KOPT-K1 (cell line): Measurements from ENCODE around the gene PPP1R13B.

Source experiments
- H3K27ac ChIP-seq: fragments of 200-600 bp; sonication (generic); 2 replicates; pipeline ENCODE4 v1.5.1; 2016; ENCODE audit warnings: antibody characterized with exemption, mild to moderate bottlenecking, low read depth, low read length; ENCODE audit not compliant: poor library complexity, severe bottlenecking
- H3K36me3 ChIP-seq: fragments of 200-600 bp; sonication (generic); 2 replicates; pipeline ENCODE4 v1.5.1; 2017; ENCODE audit warnings: antibody characterized with exemption, mild to moderate bottlenecking, low read length, moderate library complexity; ENCODE audit not compliant: insufficient read depth
- H3K9me3 ChIP-seq: fragments of 200-600 bp; sonication (generic); 2 replicates; pipeline ENCODE4 v1.5.1; 2017; ENCODE audit warnings: antibody characterized with exemption, low read length, mild to moderate bottlenecking; ENCODE audit not compliant: insufficient read depth, poor library complexity, severe bottlenecking

Gene PPP1R13B

DNA sequence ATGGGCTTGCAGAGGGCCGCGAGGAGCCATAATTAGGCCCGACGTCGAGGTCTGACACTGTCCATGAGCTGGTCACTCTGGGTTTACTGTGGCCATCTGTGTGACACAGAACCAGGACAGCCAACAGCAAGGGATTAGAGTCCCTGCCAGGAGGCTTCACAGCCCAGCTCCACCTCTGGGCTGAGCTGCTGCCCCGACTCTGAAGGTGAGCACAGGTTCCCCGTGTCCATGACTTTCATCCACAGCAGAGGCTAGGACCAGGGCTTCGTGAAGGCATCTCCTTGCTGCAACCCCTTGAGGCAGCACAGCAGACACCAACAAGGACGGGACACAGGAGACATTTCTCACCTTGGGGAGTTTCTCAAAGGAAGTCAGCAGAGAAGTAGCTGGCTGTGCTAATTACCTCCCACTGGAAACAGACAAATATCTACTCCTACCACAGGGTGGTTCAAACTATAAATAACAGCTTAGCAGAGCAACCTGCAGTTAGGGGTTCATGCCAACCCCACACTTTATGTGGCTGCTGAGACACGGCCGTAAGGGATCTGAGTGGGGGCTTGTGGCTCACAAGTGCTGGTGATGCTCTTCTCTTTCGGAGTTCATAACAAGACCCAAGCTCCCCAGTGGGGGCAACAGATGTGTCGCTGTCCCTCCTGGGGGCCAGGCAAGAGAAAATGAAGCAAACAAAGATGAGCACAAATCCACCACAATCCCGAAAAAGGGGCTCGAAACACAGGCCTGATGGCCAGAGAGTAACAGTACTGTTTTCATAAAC is 102.6 kb downstream of the PPP1R13B start:
- Histone ChIP-seq H3K27ac (no peak overlapping the region), H3K36me3 (no peaks in the 10 kb centered on the region), H3K9me3 (no peaks in the 10 kb centered on the region)

DNA sequence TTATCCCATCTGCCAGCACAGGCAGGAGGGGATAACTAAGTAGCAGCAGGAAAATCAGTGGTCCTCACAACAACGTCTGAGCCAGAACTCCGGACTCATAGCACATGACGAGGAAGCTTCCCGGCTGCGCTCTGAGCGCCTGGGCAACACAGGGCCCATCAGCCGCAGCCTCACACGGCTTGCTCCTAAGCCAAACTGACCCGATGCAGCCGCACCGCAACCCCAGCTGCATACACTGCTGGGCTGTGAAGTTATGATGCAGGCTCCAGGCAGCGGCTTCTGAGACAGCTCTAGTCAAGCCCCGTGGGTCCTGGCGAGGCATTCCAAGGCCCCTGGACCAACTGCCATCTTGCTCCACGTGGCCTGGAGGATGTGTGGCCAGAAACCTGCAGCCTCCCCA is 103.7 kb downstream of the PPP1R13B start:
- H3K9me3 ChIP-seq: no peaks in the 10 kb centered on the region
- no peak overlapping the region for H3K27ac ChIP-seq
- H3K36me3 ChIP-seq: no peaks in the 10 kb centered on the region

DNA sequence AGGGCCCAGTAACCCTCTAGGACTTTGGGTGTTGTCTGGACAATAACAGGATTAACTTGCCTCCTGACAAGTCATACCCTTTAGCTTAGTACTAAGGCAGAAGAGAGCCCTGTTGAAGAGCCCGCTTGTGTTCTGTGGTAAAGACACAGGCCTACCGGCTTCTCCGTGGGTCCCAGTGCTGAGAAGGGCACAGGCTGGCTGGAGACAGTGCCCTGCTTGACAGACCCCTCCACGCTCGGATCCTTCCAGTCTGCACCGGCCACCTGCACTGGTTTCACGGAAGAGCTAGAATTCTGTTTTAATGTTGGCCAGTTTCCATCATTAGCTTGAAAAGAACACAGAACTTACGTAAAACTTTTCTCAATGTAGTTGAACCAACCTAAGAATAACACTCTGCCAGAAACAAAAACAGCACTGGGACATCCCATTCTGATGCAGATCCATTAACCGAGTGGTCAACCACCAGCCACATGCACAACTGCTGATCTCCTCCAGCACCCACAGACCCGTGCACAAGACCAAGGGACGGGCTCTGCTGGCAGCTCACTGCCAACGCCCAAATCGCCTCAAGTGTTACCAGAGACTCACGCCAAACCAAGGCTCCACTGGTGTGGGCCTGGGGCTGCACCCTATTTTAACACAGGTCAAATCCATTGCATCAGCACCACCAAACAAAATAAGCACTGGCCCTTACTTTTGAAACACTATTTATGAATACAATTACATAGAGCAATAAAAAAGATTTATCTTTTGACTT is 104.7 kb downstream of the PPP1R13B start:
- Histone ChIP-seq H3K9me3 (no peaks in the 10 kb centered on the region), H3K36me3 (no peaks in the 10 kb centered on the region), H3K27ac (no peak overlapping the region)

DNA sequence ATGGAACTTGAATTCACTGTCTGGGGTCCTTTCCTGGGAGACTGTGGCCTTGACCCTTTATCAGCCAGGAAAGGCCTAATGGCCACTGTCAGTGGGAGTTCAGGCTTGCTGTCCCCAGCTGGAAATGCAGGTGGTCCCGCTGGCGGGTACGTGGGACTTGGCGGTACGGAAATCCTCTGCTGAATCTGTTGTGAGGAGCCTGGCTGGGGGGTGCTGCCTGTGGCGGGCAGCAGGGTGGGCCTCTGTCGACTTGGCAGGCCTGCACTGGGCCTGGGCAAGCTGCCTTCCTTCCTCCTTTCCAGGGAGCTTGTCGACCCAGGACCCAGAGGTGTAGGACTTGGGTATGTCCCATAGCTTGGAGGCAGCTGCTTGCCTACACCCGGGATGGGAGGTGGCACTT is 105.5 kb downstream of the PPP1R13B start:
- no peaks in the 10 kb centered on the region for H3K36me3 ChIP-seq
- no peak overlapping the region for H3K27ac ChIP-seq
- H3K9me3 ChIP-seq: no peaks in the 10 kb centered on the region

DNA sequence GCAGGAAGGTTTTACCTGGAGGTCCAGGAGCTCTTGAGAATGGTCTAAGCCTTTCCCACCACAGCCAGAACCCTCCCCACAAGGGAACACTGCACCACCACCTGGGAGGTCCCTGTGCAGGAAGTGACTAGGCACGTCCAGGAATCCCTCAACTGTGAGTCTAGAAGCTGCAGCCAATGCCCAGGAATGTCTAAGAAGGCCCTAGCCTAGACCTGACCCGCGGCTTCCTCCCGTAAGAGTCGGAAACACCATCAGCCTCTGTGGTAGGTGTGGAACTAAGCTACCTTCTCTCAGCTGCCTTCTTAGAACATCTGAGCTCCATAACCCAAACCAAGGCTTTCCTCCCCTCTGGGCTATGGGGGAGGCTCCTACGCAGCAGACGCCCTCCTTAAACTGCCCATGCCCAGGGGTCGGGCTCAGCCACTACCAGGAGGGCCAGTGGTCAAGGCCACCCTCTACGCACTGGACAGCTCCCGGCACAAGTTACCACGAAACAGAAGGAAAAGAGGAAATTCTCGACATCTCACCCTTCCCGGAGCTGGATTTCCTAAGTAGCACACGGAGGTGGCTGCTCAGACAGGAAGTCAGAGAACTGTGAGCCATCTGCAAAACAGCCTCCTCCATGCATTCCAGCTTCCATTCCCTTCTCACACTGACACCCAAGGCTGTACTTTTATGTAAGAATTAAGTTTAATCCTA is 106.2 kb downstream of the PPP1R13B start:
- Histone ChIP-seq H3K36me3 (no peaks in the 10 kb centered on the region), H3K9me3 (no peaks in the 10 kb centered on the region), H3K27ac (no peak overlapping the region)

DNA sequence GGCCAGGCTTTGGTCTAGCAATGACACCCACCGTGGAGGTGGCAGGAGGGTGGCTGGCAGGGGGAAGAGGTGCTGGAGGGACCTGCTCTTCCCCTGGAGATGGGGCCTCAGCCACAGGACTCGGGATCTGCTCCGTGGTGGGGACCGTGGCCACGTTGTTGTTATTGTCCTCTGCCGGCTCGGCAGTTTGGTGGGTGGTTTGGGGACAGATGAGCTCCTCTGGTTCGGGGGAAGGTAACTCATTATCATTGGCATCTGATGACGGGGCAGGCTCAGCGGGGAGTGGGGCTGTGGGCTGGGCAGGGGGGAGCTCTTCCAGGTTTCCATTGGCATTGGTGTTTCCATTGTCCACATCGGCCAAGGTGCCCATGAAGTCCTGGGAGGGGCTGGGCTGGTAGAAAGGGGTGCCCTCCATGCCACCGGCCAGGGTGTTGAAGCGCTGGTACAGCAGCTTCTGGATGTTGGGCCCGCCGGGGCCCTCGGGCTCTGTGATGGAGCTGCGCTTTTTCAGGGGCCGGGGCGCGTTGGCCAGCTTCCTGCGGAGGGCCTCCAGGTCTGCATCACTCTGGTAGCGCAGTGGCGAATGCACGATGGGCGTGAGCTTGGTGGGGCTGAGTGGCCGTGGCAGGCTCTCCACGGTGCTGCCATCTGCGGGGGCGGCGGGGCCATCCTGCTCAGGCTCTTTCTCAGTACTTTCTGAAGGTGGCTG is 107.4 kb downstream of the PPP1R13B start:
- Histone ChIP-seq H3K9me3 (no peaks in the 10 kb centered on the region), H3K27ac (no peak overlapping the region), H3K36me3 (peaks cover 5% of the 10 kb centered on the region; the same call in 1 of the 2 replicates)

DNA sequence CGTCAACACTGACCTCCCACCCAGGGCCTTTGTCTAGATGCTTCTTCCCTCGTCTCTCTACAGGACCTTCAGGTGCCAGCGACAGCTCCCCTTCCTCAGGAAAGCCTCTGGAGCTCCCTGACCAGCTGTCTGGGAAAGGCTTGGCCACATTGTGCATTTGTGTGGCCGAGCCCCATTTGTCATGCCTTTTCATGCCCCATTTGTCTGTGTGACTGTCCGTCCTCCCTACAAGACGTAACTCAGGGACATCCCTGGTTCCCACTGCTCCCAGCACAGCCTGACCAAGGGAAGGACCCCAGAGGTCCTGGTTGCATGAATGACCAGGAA is 107.9 kb downstream of the PPP1R13B start:
- H3K27ac ChIP-seq: no peak overlapping the region
- H3K36me3 ChIP-seq: peaks cover 8% of the 10 kb centered on the region
- no peaks in the 10 kb centered on the region for H3K9me3 ChIP-seq

DNA sequence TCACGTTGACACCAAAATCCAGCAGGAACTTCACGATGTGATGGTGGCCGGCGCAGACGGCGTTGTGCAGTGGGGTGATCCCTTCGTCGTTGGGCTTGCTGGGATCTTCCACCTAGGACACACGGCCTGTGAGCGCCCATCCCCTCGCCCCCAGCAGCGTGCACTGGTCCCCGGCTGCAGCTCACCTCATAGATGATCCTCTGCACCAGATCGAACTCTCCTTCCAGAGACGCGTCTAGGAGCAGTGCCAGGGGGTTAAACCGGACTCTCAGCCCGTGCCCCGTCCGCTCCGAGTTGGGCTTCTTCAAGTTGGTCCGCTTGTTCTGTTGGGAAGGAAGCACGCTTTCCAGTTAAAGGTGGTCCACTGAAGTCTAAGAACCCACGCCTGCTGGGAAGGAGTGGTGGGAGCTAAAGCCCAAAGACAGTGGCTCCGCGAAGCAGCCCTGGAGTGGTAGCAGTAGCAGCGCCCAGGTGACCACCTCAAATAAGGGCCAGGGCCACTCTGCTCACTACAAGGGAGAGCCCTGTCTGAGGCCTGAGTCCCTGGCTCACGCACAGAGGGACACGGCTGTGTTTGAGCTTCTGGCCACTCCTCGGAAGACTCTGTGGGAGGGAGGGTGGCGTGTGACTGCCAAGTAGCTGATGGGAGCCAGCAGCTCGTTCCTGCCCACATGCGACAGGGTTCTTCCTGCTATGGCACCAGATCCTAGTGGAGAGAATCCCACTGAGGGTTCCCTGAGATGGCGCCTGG is 108.5 kb downstream of the PPP1R13B start:
- Histone ChIP-seq H3K9me3 (no peaks in the 10 kb centered on the region), H3K27ac (no peak overlapping the region), H3K36me3 (peaks cover 14% of the 10 kb centered on the region)

DNA sequence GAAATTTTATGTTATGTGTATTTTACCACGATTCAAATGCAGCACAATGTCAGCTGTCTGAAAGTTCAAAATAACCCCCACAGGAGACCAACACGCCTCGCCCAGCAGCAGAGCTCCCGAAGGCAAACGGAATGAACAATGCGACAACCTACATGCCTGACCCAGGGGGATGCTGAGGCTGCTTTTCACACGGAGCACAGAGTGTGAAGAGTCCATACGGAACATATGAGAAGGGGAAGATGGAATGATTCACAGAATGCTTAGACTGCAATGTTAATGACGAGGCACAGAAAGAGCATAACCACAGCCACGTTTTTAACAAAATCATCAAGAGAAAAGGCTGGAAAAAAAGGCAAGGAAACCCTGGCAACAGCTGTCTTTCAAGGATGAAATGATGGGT is 109.2 kb downstream of the PPP1R13B start:
- H3K36me3 ChIP-seq: peaks cover 21% of the 10 kb centered on the region
- H3K27ac ChIP-seq: no peak overlapping the region
- H3K9me3 ChIP-seq: no peaks in the 10 kb centered on the region

DNA sequence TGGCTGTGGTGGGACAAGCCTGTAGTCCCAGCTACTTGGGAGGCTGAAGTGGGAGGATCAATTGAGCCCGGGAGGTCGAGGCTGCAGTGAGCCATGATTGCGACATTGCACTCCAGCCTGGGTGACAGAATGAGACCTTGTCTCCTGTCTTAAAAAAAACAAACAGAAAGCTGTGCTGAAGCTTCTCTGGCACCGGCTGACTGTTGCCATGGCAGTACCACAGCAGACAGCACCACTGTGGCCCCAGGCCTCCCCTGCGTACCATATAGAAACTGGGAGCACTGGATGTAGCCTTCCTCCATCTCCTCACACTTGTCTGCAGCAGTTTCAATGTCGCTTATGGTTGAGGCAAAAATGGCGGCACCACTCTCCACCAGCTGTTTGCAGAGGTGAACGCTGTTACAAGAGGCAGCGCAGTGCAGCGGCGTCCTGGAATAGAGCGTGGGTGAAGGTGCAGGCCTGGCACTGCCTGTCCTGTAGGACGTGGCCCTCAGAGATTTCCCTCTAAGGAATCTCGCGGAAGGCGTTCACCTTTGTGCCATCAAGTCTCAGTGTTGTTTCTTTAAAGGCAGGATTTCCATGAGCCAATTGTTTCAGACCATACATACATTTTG is 109.8 kb downstream of the PPP1R13B start:
- peaks cover 27% of the 10 kb centered on the region for H3K36me3 ChIP-seq
- H3K9me3 ChIP-seq: no peaks in the 10 kb centered on the region
- no peak overlapping the region for H3K27ac ChIP-seq

DNA sequence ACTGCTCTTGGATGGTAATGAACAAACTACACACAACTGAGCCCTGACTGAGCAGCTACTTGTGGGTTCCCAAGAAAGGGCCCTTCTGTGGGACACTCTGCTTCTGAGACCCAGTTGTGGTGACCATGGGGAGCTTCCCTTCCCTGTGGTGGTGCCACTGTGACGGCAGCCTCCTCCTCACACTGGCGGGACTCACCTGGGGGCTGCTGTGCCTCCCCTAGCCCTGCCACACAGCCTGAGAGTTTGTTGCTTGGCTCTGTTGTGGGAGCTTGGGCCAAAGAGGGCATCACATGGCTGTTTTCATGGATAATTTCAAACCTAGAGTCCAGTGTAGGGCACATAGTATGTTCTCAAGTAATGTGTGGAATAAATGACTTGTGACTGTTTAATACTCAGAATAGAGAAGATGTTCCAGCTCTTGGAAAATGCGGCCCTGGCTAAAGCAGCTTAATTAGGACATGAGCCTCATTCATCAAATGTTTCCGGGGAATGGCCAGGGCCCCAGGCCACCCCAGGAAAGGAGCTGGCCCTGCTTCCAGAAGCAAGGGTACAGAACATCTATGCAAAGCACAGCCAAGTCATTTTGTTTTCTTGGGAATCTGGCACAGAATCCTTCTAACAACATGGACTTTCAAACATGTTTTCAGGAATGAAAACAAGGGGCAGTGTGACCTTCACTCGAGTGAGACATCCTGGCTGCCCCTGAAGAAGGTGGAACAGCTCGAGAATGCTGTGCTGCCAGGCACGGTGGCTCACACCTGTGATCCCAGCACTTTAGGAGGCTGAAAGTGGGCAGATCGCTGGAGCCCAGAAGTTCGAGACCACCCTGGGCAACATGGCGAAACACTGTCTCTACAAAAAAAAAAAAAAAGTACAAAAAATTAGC is 110.6 kb downstream of the PPP1R13B start:
- H3K27ac ChIP-seq: no peak overlapping the region
- H3K9me3 ChIP-seq: no peaks in the 10 kb centered on the region
- peaks cover 35% of the 10 kb centered on the region for H3K36me3 ChIP-seq

DNA sequence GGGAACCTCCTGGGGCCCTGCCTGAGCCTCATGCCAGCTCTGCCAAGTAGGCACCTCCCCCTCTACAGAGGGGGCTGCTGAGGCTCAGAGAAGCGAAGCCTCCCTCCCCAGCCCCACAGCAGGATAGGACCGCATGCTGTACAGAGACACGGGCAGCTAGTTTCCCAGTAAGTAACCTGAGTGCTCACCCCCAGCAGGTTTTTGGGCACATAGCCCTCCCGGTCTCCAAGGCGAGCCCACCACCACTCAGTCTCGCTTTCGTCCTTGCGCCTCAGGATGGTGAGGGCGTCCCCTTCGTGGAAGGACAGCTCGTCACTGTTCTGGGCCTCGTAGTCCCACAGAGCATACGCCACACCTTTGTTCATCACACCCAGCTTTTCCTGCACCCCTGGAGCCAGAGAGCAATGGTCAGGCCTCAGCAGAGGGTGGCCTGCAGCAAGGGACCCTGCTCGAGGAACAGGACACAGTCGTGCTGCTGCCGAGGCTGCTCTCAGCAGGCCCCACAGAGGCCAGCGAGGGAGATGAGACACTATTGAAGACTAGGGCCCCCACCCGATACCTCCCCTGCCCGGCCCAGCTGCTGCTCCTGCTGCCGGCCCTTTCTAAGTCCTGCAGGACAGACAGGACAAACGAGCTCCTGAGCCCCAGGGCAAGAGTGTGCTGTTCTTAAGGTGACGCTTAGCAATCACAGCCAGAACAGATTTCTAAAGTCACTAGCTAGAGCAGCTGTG is 111.4 kb downstream of the PPP1R13B start:
- Histone ChIP-seq H3K27ac (no peak overlapping the region), H3K36me3 (peaks cover 42% of the 10 kb centered on the region), H3K9me3 (no peaks in the 10 kb centered on the region)

DNA sequence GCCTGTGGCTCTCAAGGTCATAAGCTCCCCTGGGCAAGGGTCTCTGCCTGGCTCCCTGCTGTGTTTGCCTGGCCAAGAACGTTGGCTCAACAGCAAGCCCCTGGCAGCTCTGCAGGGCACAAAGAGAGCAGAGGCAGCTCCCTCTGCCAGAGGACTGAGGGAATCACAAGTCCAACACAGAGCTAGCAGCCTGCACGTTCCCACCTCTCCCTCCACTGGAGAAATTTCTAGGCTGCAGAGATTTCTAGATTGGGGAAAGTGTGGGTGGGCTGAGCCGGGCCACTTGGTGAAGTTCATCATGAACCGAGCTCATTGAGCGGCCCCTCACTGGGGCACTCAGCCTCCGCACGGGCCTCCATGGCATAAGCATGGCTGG is 111.9 kb downstream of the PPP1R13B start:
- Histone ChIP-seq H3K27ac (no peak overlapping the region), H3K36me3 (peaks cover 46% of the 10 kb centered on the region), H3K9me3 (no peaks in the 10 kb centered on the region)
